Activated T-cell treated with anti-CD3 and anti-CD28 coated beads for 24 hours (primary cell): ENCODE data around the gene VPS50.

ENCODE experiments used
- DNase-seq: peaks from one replicate; pipeline ENCODE4 v3.0.0-alpha.2; 2020; ENCODE audit warnings: low read depth

VPS50 gene, protein sequence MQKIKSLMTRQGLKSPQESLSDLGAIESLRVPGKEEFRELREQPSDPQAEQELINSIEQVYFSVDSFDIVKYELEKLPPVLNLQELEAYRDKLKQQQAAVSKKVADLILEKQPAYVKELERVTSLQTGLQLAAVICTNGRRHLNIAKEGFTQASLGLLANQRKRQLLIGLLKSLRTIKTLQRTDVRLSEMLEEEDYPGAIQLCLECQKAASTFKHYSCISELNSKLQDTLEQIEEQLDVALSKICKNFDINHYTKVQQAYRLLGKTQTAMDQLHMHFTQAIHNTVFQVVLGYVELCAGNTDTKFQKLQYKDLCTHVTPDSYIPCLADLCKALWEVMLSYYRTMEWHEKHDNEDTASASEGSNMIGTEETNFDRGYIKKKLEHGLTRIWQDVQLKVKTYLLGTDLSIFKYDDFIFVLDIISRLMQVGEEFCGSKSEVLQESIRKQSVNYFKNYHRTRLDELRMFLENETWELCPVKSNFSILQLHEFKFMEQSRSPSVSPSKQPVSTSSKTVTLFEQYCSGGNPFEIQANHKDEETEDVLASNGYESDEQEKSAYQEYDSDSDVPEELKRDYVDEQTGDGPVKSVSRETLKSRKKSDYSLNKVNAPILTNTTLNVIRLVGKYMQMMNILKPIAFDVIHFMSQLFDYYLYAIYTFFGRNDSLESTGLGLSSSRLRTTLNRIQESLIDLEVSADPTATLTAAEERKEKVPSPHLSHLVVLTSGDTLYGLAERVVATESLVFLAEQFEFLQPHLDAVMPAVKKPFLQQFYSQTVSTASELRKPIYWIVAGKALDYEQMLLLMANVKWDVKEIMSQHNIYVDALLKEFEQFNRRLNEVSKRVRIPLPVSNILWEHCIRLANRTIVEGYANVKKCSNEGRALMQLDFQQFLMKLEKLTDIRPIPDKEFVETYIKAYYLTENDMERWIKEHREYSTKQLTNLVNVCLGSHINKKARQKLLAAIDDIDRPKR

DNA sequence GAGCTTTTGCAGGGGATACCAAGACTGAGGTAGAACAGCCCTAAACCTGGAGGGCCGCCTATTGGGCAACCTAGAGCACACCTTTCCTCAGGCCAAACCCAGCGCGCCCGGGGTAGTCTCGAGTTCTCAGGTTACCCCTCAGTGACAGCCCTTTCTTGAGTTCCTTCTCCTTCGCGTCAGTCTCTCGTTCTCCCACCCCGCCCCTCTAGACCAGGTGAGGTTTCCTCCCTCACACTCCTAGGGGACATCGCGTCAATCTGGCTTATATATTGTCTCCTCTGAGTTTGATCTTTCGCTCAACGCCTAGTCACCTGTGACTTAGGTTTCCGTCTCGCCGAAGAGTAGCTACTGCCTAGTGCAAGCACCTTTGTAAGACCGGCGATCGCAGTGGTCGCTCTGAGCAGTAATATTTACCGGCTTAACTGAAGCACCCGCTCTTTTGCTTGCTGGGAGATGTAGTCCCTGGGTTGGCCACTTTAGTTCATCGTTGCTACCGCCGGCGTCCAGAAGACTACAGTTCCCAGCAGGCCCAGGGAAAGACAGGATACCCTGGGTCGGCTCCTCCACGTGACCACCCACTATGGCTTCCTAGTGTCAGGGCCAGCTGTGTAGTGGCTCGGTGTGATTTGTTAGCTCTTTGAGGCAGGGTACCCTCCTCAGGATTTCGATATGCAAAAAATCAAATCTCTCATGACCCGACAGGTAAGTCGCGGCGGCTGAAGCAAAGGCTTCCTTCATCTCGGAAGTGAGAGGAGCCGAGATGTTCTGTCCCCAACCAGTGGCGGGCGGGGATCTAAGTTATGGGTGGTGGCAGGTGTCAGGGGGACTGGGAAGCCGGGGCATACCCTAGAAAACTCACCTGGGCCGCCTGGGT, at the start of gene VPS50:
TSS of gene VPS50 (plus strand) at position 568 of the 874 bp plus-strand sequence. CDS start at position 670, 102 bp downstream.
- DNase-seq, result peak; percentile 87

DNA sequence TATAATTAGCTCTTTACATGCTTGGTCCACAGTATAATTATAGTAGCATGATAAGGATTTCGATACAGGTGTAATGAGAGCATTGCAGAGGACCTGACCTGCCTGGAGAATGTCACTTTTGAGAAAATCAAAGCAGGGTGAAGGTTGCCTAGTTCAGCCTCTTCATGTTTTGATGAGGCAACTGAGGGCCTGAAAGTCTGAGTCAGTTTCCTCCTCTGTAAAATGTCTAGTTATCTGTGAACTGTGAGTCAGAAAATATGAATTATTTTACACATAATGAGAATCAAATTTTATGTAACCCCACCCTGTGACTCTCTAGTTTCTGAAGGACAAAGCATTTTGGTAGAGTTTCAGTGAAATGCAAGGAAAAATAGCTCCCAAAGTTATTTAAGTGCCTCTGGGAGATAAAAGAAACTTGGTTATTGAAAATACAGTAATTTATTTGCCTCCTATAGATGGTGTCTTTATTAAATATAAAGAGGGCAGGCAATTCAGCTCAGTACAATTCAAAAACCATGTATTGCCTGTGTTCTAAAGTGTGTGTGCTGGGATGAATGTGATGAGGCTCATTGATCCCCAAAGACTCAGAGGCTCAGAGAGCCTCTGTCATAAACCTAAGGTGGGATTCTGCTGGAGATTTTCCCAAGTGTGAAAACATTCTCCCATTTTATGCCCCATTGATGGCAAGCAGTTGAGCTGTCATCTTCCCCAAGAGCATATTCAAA, 46.7 kb upstream of the VPS50 start:
- DNase-seq, result no peak

DNA sequence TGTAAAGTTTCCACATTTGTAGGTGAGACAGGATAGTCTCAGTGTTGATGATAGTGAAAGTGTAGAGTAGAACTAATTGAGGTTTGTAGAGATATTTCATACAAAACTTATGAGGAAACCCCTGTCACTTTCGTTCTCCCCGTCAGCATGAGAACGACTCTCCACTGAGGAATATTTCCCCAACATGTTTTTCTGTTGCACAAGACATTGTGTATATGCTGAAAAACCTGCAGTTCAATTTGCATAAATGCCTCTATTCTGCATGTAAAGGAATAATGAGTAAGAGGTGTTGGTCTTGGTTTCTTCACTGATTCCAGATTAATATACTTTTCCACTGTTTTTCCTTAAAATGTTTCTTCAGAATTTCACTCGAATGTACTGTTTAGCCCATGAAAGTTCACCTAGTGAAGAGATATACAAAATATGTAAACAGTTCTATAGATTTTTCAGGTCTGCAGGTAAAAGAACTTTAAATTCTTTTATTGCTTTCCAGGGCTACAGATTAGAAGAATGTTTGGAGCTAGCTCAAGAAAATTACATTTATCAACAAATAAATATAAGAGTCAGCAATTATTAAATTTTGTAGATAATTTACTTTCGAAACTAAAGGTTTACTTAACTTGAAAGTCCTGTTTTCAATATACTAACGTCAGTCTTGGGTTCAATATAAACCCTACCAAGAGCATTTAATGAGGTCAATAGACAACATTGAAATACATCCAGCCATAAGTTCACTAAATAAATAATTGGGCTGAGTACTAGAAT, 43.1 kb upstream of the VPS50 start:
- DNase-seq, result no peak

DNA sequence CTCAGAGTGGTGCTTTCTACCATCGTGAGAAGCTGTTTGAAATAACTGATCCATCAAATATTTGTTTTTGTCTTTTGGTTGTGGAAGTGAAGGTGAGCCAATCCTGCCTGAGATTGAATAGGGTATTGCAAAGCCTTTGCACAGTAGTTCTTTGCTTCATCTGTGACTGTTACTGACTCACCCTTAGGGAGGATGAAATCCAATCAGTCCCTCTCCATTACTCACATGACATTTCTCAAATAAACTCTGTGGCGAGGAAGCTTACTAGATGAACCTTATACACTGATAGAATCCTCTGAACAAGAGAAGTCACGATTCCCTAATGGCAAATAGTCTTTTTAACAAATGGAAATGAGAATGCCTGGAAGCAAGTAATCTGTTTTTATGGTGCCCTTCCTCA, 37.8 kb upstream of the VPS50 start:
- DNase-seq, result no peak

DNA sequence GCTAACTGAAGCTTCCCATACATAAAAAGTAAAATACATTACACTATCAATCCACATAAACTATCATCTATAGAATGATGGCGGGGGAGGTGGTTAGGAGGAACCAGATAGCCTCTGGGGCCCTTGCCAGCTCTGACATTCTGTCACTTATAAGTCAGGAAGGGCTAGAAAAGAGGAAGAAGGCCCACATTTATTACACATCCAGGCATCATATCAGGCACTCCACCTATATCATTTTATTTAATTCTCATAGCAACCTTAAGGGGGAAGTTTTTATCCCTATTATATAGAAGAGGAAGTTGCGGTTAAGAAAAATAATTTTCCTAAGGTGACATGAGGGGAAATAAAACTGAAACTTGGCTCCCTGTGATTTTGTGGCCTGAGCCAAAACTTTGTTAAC, 35.8 kb upstream of the VPS50 start:
- DNase-seq, result no peak

DNA sequence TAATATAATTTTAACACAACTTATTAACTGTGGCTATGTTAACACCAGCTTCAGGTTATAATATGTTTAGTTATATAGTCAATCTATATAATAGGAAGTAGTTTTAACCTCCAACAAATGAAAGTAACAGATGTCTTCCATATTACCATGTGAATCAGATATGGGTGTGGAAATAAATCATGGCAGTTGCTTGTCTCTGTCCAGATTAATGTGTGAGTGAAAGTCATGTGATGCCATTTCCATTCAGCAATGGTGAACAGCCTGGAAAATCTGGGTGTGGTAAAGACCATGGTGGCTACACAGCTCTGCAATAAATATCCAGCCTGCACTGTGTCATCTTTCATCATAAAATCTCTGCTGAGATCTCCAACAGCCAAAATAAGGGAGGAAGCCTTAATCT, 33.7 kb upstream of the VPS50 start:
- DNase-seq, result no peak

DNA sequence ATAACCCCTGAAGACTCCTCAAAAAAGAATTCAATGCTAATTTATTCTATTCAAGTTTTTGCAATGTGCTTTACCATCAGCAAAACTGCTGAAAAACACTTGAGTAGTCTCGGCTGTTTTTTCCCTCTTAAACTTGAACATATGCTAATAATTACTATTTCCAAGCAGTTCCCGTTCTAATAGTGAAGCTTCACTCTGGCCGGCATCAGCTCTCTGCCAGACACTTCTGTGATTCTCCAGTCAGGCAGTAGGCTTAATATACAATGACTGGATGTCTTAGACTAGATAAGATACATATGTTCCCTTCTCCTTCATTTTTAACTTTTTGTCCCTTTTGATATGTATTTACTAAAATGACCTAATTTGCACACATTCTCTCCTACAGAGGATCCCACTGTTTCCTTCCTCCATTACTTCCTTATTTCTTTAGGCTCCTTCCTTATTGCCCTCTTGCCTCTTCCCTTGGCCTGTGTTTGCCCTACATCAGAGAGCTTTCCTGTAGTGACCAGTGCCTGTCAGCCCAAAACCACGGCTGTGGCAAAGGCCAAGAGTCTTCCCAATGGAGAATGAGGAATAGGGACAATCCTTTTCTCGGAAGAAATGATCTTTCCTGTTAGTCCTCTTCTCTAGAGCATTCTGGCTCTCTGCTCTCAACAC, 29.4 kb upstream of the VPS50 start:
- no peak for DNase-seq

DNA sequence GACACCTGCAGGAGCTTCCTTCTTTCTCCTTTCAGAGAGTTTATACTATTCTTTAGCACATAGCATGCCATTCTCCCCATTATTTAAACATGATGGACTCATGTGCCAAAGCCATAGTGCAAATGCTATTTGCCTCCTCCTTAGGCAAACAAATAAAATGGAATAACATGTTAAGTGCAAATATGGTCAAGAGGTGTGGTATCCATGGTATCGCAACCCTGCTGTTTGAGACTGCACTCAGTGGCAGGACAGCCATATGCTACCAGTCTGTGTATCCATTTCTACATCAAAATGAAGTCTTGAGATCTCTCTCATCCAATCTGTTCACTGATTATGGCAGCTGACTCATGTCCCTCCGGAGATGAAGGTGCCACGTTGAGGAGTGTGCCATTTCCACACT, 28.7 kb upstream of the VPS50 start:
- no peak for DNase-seq

DNA sequence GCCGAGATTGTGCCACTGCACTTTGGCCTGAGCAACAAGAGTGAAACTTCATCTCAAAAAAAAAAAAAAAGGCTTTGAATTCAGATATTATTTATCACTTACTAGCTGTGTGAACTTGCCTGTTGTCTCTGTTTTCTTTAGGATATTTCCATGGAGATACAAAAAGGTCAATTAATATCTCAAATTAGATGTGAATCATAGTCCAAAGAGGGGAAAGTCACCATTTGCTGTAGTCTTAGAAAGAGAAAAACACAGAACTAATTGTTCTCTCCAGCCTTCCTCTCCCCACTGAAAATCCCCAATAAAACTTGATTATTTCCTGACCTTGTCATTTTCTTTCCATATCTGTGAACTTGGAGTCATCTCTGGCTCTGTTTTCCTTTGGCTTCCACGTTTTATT, 27.1 kb upstream of the VPS50 start:
- DNase-seq, result no peak

DNA sequence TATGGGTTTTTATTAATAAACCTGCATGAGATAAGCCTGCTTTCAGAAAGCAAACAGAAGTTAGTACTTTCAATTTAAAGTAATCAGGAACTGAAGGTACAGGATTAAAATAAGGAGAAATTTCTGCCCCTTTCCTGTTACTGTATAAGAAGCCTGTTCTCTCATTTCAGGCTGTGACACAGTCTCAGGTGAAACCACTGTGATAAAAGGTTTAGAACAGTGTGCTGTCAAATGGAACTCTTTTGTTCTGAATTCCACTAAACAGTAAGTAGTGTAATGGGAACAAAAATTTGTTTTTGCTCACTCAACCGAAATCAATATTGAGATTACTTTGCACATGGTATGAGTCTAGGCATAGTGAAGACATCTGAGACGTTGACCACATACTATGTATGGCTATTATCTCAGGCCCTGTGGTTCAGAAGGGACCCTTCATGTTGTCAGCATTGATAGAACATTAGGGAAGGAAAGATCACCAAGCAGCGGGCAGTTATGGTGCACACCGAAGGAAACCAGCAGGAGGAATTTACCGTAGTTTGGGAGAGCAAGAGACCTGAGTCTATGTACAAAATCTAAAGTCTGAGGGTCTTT, 20.8 kb upstream of the VPS50 start:
- DNase-seq, result no peak

DNA sequence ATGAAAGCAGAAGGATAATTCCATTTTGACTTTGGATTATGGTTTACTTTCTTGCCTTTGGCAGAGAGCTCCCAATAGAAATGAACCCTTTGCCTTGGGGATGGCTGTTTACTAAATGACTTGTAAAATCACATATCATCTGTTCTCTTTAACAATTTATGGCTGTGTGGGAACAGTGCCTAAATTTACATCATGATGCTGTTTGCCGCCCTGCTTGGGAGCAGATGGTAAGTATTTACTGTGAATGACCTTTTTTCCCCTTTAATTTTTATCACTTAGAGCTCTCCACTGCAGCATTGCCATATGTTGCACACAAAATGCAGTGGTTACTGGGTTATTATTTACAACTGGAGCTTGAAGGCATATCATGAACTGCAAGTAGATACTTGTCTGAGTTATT, 19.3 kb upstream of the VPS50 start:
- no peak for DNase-seq

DNA sequence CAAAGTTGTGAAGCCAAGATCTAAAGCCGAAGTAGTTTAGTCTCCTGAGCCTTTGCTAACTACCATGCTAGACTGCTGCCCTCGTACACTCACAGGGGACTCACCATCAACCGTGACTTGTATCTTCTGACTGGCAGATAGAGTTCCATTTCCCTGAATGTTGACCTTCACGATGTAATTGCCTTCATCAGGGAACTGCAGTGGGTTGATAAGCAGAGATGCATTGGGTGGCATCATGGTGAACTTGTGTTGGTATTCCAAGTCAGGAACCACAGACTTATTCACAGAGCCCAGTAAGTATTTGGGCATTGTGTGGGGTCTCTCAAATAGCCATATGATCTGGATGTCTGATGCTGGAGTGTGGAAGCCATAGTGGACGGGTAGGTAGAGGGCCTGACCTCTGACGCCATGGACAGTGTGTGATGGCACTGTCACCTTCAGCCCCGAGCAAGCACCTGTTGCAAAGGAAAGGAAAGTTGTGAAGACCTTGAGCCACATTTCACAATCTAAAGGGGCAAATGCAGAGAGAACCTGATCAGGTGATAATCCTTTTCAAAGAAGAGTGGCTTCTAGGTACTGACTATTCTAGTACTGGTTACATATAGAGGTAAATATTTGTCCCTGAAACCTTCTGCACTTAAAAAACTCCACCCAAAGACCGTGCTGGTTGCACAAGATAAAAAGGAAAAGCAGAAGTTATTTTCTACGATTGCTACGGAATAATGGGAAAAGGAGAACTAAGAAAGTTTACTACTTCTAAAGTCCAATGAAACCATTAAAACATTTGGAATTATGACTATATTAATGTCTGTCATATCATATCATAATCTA, 13.0 kb upstream of the VPS50 start:
- no peak for DNase-seq

DNA sequence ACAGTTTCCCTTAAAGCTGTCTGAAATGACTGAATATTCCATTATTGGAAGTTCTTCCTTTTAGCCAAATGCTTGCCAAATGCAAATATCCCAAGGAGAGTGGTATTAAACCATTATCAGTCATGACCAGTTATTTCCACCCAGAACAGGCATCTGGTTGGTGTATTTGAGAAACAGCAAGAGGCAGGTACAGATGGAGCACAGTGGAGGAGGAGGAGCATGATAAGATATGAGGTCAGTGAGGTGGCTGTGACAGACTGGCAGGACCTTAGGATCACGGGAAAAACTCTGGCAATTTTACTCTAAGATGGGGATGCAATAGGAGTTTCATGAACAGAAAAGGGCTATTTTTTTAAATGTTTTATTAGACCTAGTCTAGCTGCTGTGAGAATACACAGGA, 12.3 kb upstream of the VPS50 start:
- DNase-seq, result no peak

DNA sequence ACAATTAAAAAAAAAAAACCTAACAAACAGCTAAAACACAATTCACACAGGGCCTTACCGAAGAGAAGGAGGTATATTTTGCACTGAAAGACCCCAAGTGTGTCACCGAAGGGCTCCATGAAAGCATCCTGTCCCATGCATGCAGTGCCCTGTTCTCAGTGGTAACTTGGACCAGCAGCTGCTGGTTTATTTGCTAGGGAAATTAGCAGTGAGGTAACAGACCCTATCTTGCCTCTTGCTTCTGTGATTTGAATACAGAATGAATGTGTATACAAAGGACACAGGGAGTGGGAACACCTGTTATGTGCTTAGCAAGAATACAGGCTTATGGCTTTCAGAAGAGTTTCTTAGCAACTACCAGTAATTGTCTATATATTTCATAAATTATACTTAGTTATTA, 5.9 kb upstream of the VPS50 start, which contains the start of gene HEPACAM2:
TSS of gene HEPACAM2 (minus strand) at position 160 of the 400 bp plus-strand sequence.
- DNase-seq, result no peak

DNA sequence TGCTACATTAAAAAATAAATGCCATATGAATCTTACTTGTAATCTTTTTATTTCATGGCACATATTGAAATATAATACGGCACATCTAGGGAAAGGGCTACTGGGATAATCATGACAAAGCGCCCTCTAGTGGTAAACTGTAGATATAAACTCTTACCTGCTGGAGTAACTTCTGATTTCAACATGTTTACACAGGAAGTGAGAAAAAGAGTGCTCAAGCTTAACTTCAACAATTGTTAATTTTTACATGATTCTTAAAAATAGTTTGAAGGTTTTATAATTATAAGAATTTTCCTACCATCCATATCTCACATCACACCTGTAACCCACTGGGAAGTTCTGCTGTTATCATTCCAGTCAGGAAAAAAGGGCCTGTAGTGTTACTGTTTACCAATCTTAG, 3.9 kb upstream of the VPS50 start:
- no peak for DNase-seq

DNA sequence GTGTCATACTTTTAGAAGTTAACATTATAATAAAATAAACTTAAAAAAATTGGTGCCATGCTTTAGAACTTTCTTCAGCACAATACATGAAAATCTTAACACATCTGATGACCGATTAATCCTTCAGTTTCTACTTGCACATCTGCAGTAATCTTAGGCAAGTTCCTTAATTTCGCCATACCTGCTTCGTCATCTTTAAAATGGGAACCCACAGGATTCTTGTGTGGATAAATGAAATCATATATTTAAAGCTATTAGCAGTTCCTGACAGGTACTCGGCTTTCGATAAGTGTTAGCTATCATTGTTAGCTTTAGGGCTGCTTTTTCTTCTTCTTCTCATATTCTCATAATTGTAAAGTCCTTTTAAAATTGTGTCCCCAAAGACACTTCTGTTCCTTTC, 907 bp upstream of the VPS50 start:
- DNase-seq, result no peak

DNA sequence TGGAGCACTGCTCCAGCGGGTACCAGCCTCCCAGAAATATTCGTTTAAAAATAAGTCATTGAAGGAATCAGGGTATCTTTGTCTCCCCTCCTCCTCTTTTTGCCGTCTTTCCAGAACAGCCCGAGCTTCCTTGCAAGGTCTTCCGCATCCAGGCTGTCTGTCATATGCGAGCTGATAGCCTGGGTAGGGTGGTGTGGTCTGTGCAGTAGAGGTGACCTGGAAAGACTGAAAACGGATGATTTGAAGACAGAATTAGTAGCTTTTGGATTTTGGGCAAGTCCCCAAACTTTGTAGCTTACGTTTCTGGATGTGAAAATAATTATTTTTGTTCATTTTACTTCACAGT, 480 bp downstream of the VPS50 start:
- DNase-seq, result no peak

DNA sequence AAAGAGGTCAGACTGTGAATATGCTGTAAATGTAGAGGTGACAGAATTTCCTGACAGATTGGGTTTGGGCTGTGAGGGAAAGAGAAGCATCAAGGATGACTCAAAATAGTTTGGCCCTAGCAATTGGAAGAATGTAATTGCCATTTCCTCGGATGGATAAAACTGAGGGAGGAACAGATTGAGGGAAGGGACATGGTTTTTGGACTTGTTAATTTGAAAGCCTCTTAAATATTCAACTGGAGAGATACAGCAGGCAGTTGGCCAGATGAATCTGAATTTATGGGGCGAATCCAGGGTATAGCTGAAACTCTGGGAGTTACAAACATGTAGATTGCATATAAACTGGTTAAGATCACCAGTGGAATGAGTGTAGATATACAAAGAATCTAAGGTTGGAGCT, 3.4 kb downstream of the VPS50 start:
- DNase-seq, result no peak

DNA sequence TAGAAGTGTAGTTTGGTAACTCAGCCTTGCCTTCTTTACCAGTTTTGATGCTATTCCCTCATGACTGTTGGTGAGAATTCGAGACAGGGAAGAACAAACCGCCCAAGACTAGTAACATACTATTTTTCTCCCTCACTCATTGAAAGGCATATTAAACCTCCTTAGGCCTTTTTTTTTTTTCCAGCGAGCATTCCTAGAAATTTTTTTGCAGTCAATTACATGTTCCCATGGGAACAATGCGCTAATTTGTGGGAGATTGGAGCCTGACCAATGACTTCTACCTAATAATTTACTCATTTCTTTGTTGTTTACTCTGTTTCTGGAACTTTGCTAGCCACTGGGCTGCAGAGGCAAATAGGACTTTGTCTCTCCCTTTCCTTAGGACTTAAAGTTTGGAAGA, 6.0 kb downstream of the VPS50 start:
- no peak for DNase-seq
